HG03520 (cell line): ENCODE results near the gene FAIM.
"Not testable (repeated sequence)": the region's sequence is repeated elsewhere in the genome, so short reads cannot be mapped to it uniquely, and the experiment has no call there.

Experiments used
- ATAC-seq: cut with Tn5 transposase; IDR thresholded peaks from one replicate; pipeline ENCODE4 v1.9.1; 2021; ENCODE audit warnings: mild to moderate bottlenecking, moderate library complexity; ENCODE audit not compliant: unreplicated experiment

FAIM gene

GRCh38 chr3:138608322-138609135 is at the start of gene FAIM:
Gene FAIM (plus strand): TSS chr3:138608771. CDS start chr3:138619727, 10,956 bp downstream.
- peak; percentile 72 for ATAC-seq

- ATAC-seq = no peak
These were observed 49.4 kb upstream of the FAIM start for GRCh38 chr3:138559134-138559533.

- no peak for ATAC-seq
These were observed 48.1 kb upstream of the FAIM start for GRCh38 chr3:138560501-138560900.

- not testable (repeated sequence) for ATAC-seq
These were observed 45.7 kb upstream of the FAIM start for GRCh38 chr3:138562902-138563301.

GRCh38 chr3:138566293-138566692 is 42.3 kb upstream of the FAIM start:
- not testable (repeated sequence) for ATAC-seq

- no peak for ATAC-seq
These were observed 41.2 kb upstream of the FAIM start for GRCh38 chr3:138567403-138567802.

GRCh38 chr3:138569090-138569489 is 39.5 kb upstream of the FAIM start:
- ATAC-seq = no peak

- ATAC-seq = not testable (repeated sequence)
These were observed 38.9 kb upstream of the FAIM start for GRCh38 chr3:138569624-138570023.

- no peak for ATAC-seq
These were observed 35.4 kb upstream of the FAIM start for GRCh38 chr3:138573138-138573537.

- ATAC-seq = peak; percentile 86
These were observed 30.4 kb upstream of the FAIM start for GRCh38 chr3:138578141-138578540.

GRCh38 chr3:138578961-138579574 is 29.5 kb upstream of the FAIM start:
- ATAC-seq = no peak

- no peak for ATAC-seq
These were observed 21.2 kb upstream of the FAIM start for GRCh38 chr3:138587374-138587773.

- ATAC-seq = no peak
These were observed 20.1 kb upstream of the FAIM start for GRCh38 chr3:138588445-138588844.

- ATAC-seq = no peak
These were observed 17.2 kb upstream of the FAIM start for GRCh38 chr3:138591392-138591791.

- no peak for ATAC-seq
These were observed 15.0 kb upstream of the FAIM start for GRCh38 chr3:138593488-138594149.

- peak; percentile 83 for ATAC-seq
These were observed 14.2 kb upstream of the FAIM start, which contains the start of gene CEP70 for GRCh38 chr3:138594150-138594934. Gene CEP70 (minus strand): TSS chr3:138594260. CDS start chr3:138572927, 21,333 bp downstream.

- no peak for ATAC-seq
These were observed 13.5 kb upstream of the FAIM start for GRCh38 chr3:138594935-138595610.

GRCh38 chr3:138597186-138597976 is 11.2 kb upstream of the FAIM start:
- ATAC-seq = not testable (repeated sequence)

- ATAC-seq = no peak
These were observed 10.0 kb upstream of the FAIM start for GRCh38 chr3:138598534-138598933.
